Measurements from ENCODE around the gene IVL. TPM values are rescaled to one million over a fixed set of nuclear protein-coding genes. Genes with fewer than 3 reads are reported as not detected.

The IVL gene
- total RNA-seq, 1 donor from 2014 or later, result not detected

DNA sequence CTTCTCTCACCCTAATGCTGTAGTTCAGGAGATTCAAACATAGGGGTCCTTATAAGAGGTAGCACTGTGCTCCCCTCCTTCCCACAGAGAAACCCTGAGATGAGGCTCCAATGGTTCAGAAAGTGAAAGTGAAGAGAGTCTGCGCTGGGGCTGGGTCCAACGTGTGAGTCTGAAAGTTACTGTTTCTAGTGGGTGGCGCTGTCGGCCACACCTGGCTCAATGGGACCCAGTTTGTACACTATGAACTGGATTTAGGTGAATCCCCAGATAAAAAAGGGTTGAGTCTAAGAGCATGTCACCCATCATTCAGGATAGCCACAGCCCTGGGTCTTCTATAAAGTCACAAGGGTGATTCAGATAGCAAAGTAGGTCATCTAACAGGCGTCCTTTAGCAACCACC, 27.4 kb upstream of the IVL start:
- peaks cover 5% of the 10 kb centered on the region for H3K36me3 Mint-ChIP-seq (ENCODE audit: unreplicated experiment)
- no peak for DNase-seq
- H3K9me3 Mint-ChIP-seq (ENCODE audit: unreplicated experiment), result peaks cover 2% of the 10 kb centered on the region
- H3K4me3 Mint-ChIP-seq (ENCODE audit: unreplicated experiment), result no peak overlapping the region
- no peak overlapping the region for H3K27ac Mint-ChIP-seq (ENCODE audit: unreplicated experiment)
- H3K27me3 Mint-ChIP-seq (ENCODE audit: unreplicated experiment), result peaks cover 4% of the 10 kb centered on the region
- no peaks in the 10 kb centered on the region for H3K4me1 Mint-ChIP-seq (ENCODE audit: low read depth, unreplicated experiment)
- TF ChIP-seq CTCF (IDR thresholded peaks at IDR 0.05; ENCODE audit: partially characterized antibody, unreplicated experiment), result no peak

DNA sequence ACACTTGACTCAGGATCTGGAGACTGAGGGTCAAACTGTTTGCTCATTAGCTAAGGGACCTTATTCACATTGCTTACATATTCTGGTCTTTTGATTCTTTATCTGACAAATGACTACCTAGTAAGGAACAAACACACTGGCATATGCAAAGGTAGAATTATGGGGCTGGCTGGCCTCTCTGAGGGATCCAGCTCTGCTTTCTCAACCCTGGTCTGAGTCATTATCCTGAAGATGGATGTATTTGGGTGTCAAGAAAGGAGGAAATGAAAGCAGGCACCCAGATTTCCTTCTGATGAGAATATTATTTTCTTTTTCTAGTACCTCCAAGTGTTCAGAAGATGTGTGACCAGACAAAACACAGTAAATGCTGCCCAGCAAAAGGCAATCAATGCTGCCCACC, 24.3 kb upstream of the IVL start:
- Mint-ChIP-seq H3K36me3 (ENCODE audit: unreplicated experiment) (peaks cover 5% of the 10 kb centered on the region), H3K27me3 (ENCODE audit: unreplicated experiment) (peaks cover 4% of the 10 kb centered on the region), H3K27ac (ENCODE audit: unreplicated experiment) (no peak overlapping the region), H3K4me3 (ENCODE audit: unreplicated experiment) (no peak overlapping the region), H3K4me1 (ENCODE audit: low read depth, unreplicated experiment) (no peaks in the 10 kb centered on the region), H3K9me3 (ENCODE audit: unreplicated experiment) (peaks cover 2% of the 10 kb centered on the region)
- DNase-seq, result no peak
- TF ChIP-seq CTCF (IDR thresholded peaks at IDR 0.05; ENCODE audit: partially characterized antibody, unreplicated experiment), result no peak

- Mint-ChIP-seq H3K9me3 (ENCODE audit: unreplicated experiment) (peaks cover 2% of the 10 kb centered on the region), H3K36me3 (ENCODE audit: unreplicated experiment) (peaks cover 5% of the 10 kb centered on the region), H3K27ac (ENCODE audit: unreplicated experiment) (no peak overlapping the region), H3K4me1 (ENCODE audit: low read depth, unreplicated experiment) (no peaks in the 10 kb centered on the region), H3K4me3 (ENCODE audit: unreplicated experiment) (no peak overlapping the region), H3K27me3 (ENCODE audit: unreplicated experiment) (peaks cover 4% of the 10 kb centered on the region)
- no peak for TF ChIP-seq CTCF (IDR thresholded peaks at IDR 0.05; ENCODE audit: partially characterized antibody, unreplicated experiment)
- DNase-seq, result no peak
These were observed 23.8 kb upstream of the IVL start for GRCh38 chr1:152884506-152884905.

DNA sequence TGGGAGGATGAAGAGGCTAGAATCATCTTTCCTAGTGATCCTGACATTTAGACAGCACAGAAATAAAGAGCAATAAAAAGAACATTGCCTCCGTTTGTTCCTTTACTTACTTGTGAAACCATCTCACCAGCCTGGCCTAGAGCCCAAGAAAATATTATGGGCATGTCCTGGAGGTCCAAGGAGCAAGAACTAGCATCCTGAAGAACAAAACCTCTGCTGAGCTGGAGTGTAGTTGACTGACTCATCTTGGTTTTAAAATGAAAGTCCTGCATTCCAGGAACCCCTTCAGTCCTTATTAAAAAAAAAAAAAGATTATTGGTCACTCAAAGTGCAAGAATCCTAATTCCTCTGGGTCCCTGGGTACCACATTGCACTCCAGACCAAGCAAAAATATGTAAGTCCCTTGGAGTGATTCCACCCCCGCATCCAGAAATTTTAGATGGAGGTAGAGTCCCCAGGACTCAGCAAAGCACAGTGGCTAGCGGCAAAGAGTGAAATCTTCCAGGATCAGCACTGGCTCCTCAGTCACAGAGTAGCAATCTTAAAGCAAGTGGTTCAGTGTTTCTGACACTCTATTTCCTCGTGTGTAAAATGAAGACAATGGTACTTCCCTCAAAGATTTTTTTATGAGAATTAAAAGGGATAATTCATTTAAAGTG, 23.3 kb upstream of the IVL start:
- Mint-ChIP-seq H3K4me1 (ENCODE audit: low read depth, unreplicated experiment) (no peaks in the 10 kb centered on the region), H3K9me3 (ENCODE audit: unreplicated experiment) (no peaks in the 10 kb centered on the region), H3K27ac (ENCODE audit: unreplicated experiment) (no peak overlapping the region), H3K4me3 (ENCODE audit: unreplicated experiment) (no peak overlapping the region), H3K27me3 (ENCODE audit: unreplicated experiment) (peaks cover 4% of the 10 kb centered on the region), H3K36me3 (ENCODE audit: unreplicated experiment) (peaks cover under 1% of the 10 kb centered on the region)
- DNase-seq, result no peak
- TF ChIP-seq CTCF (IDR thresholded peaks at IDR 0.05; ENCODE audit: partially characterized antibody, unreplicated experiment), result no peak

DNA sequence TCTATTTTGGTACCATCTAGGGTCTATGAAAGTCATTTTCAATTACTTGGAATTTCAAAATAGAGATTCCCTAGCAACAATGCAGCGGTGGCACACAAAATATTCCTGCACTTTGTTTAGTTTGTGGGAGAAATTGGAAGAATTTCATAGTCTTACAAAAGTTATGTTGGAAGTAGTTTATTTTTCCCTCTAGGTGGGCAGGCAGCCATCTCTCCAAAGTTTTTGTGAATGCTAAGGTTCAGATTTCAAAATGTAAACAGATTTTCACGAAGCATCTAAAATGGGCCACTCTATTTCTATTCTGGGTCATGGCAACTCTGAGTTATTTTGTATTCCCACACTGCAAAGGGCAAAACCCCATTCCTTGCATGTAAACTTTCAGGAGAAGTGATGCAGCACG, 22.3 kb upstream of the IVL start:
- Mint-ChIP-seq H3K4me1 (ENCODE audit: low read depth, unreplicated experiment) (no peaks in the 10 kb centered on the region), H3K27me3 (ENCODE audit: unreplicated experiment) (peaks cover 2% of the 10 kb centered on the region), H3K27ac (ENCODE audit: unreplicated experiment) (no peak overlapping the region), H3K9me3 (ENCODE audit: unreplicated experiment) (no peaks in the 10 kb centered on the region), H3K4me3 (ENCODE audit: unreplicated experiment) (no peak overlapping the region), H3K36me3 (ENCODE audit: unreplicated experiment) (no peaks in the 10 kb centered on the region)
- DNase-seq, result no peak
- no peak for TF ChIP-seq CTCF (IDR thresholded peaks at IDR 0.05; ENCODE audit: partially characterized antibody, unreplicated experiment)

Measured in glutamatergic neuron (in vitro differentiated cells).